Prostate gland (tissue), 2 donors: Measurements from ENCODE around the gene COL15A1. TPM values are rescaled to one million over a fixed set of nuclear protein-coding genes. Genes with fewer than 3 reads are reported as not detected.
A peak's percentile ranks its signal among the peaks of the same experiment; 100 is the strongest.

Source experiments
- DNase-seq: peaks from one replicate; pipeline ENCODE4 v3.0.0-alpha.2; 2019; ENCODE audit warnings: low spot score
- H3K27ac ChIP-seq, 2 donors: fragments of 200-600 bp; sonication (generic); 2 replicates each; pipeline ENCODE4 v1.5.1; 2017 to 2019
- H3K27me3 ChIP-seq: fragments of 200-600 bp; sonication (generic); replicated peaks from 2 replicates; pipeline ENCODE4 v1.5.1; 2019; ENCODE audit not compliant: insufficient read depth
- H3K36me3 ChIP-seq, 2 donors: fragments of 200-600 bp; sonication (generic); 1 replicate in 1 of 2; 2 replicates in 1 of 2; pipeline versions ENCODE4 v1.5.1 to v1.8.1; 2017 to 2019
- H3K4me1 ChIP-seq: fragments of 200-600 bp; sonication (generic); replicated peaks from 2 replicates; pipeline ENCODE4 v1.5.1; 2019
- H3K4me3 ChIP-seq, 2 donors: fragments of 200-600 bp; sonication (generic); 2 replicates each; pipeline ENCODE4 v1.5.1; 2017 to 2019
- H3K9me3 ChIP-seq: fragments of 200-600 bp; sonication (generic); 2 replicates; pipeline ENCODE4 v1.5.1; 2017
- CTCF ChIP-seq, 4 experiments: fragments of 200-600 bp in 2 of 4; fragments of 450-650 bp in 2 of 4; sonication (generic) in 2 of 4; IDR thresholded peaks; 1 replicate in 3 of 4; 2 replicates in 1 of 4; pipeline ENCODE4 v1.5.1; 2016 to 2019; ENCODE audit warnings: antibody characterized with exemption in 4 of 4, mild to moderate bottlenecking in 2 of 4, moderate library complexity in 2 of 4
- POLR2A ChIP-seq: fragments of 450-650 bp; IDR thresholded peaks from one replicate; pipeline ENCODE4 v1.6.1; 2016; ENCODE audit warnings: antibody characterized with exemption, mild to moderate bottlenecking
- POLR2AphosphoS5 ChIP-seq: sonication (generic); formaldehyde crosslinking; IDR thresholded peaks from one replicate; pipeline ENCODE4 v1.6.1; 2017; ENCODE audit warnings: antibody characterized with exemption
- WGBS: methylation state at CpG from one replicate; pipeline ENCODE4 v1.1.5; 2018; 5-methylcytosine and 5-hydroxymethylcytosine counted together
- intact Hi-C: fragments of 100-400 bp; cut with DNase I; formaldehyde crosslinking; loops from one replicate; pipeline ENCODE4 v1.14.2; 2022
- total RNA-seq, 2 donors: library from RNA; depleted of rRNA; stranded (reverse); fragments of >200 nt; gene quantifications; one replicate each; pipeline ENCODE4 v1.1.0, GENCODE V29; 2016

COL15A1 gene
- total RNA-seq, 2 donors from 2014 or later, result 10.3 to 79.9 TPM

GRCh38 chr9:98974994-98975712, 31.4 kb downstream of the COL15A1 start:
- DNase-seq, result peak; percentile 75
- no peaks in the 10 kb centered on the region for H3K36me3 ChIP-seq
- H3K27ac ChIP-seq, result no peak overlapping the region
- no peaks in the 10 kb centered on the region for H3K9me3 ChIP-seq
- no peaks in the 10 kb centered on the region for H3K4me1 ChIP-seq
- TF ChIP-seq POLR2A, result no peak
- TF ChIP-seq CTCF (IDR thresholded peaks at IDR 0.05), result peak; percentile 89 to 97 (median 95)
- TF ChIP-seq POLR2AphosphoS5, result peak; percentile 69
- H3K27me3 ChIP-seq, result no peaks in the 10 kb centered on the region
- H3K4me3 ChIP-seq, result no peak overlapping the region
- WGBS, result 8% methylated on average over 32 of the region's 33 CpGs
- intact Hi-C loops, result loop anchor here (2.0 kb wide), 1 partner anchor 24 kb away; no protein-coding TSS in a partner anchor

DNA sequence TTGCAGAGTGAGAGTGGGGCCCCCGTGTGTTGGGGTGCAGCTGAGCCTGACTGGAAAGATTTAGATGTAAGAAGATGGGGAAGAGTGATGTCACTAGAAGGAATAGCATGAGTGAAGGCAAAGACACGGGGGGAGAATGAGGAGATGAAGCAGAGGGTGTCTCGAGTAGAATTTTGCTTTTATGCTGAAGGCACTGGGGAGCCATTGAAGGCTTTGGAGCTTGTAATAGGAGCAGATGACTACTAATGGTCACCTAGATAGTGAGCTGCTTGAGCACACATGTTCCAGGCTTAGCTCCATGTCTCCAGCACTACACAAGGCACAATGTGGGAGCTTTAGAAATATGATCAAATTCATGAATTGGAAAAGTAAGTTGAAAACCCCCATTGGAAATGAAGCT, 32.1 kb downstream of the COL15A1 start:
- H3K4me3 ChIP-seq, result no peak overlapping the region
- no peaks in the 10 kb centered on the region for H3K27me3 ChIP-seq
- no peaks in the 10 kb centered on the region for H3K36me3 ChIP-seq
- no peaks in the 10 kb centered on the region for H3K4me1 ChIP-seq
- DNase-seq, result no peak
- H3K27ac ChIP-seq, result no peak overlapping the region
- intact Hi-C loops, result loop anchor here (2.0 kb wide), 1 partner anchor 23 kb away; no protein-coding TSS in a partner anchor
- TF ChIP-seq POLR2AphosphoS5 (no peak), CTCF (IDR thresholded peaks at IDR 0.05) (no peak), POLR2A (no peak)
- 84% methylated on average over 3 of the region's 3 CpGs for WGBS
- H3K9me3 ChIP-seq, result no peaks in the 10 kb centered on the region

- DNase-seq, result no peak
- intact Hi-C loops, result no loop called here
Observed at GRCh38 chr9:98977246-98977714, 33.6 kb downstream of the COL15A1 start.

DNA sequence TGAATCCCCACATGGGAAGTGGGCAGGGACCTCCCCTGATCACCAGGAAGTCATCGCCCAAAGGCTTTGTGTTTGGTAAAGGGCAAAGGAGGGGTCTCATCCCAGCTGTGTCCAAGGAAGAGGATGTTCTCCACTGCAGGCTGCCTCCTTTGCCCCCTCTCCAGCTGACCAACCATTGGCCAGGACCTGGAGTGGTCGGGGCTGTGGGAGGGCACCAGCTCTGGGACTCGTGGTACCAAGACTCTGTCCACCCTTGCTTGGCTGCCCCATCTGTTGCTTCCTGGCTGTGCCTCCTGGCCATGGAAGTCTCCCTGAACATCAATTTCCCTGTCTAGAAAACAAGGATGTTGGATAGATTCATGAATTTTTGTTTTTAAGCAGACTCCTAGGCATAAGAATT, 34.1 kb downstream of the COL15A1 start:
- no peak for DNase-seq
- WGBS, result 89% methylated on average over 3 of the region's 3 CpGs
- Histone ChIP-seq H3K36me3 (no peaks in the 10 kb centered on the region), H3K27me3 (no peaks in the 10 kb centered on the region), H3K4me3 (no peak overlapping the region), H3K9me3 (no peaks in the 10 kb centered on the region), H3K27ac (no peak overlapping the region), H3K4me1 (no peaks in the 10 kb centered on the region)
- no peak for TF ChIP-seq POLR2AphosphoS5
- no peak for TF ChIP-seq CTCF (IDR thresholded peaks at IDR 0.05)
- TF ChIP-seq POLR2A, result no peak
- intact Hi-C loops, result no loop called here

More at GRCh38 chr9:98977246-98977714, 33.6 kb downstream of the COL15A1 start:
- 88% methylated on average over 7 of the region's 9 CpGs for WGBS
- Histone ChIP-seq H3K27me3 (no peaks in the 10 kb centered on the region), H3K4me3 (no peak overlapping the region), H3K4me1 (no peaks in the 10 kb centered on the region), H3K36me3 (no peaks in the 10 kb centered on the region), H3K9me3 (no peaks in the 10 kb centered on the region), H3K27ac (no peak overlapping the region)
- TF ChIP-seq POLR2A (no peak), POLR2AphosphoS5 (no peak), CTCF (IDR thresholded peaks at IDR 0.05) (no peak)

DNA sequence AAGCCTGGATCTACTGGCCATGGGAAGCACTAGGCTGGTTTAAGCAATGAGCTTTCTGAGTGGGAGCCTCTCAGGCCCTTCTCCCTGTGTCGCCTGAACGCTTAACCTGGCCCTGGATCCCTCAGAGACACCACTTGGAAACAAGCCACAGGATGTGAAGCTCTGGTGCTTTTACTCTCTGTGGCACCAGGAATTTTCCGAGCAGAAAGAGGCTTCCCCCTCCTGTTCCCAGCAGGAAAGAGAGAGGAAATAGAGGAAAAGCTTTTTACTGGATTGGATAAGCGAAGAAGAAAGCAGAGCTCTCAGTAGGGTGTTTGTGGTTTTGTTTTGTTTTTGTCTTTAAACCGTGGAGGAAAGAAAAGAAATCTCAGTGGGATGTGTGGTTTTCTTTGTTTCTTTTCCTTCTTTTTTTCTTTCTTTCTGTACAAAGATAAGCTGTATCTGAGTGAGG, 34.5 kb downstream of the COL15A1 start:
- intact Hi-C loops, result no loop called here
- H3K27ac ChIP-seq, result no peak overlapping the region
- H3K9me3 ChIP-seq, result no peaks in the 10 kb centered on the region
- H3K4me3 ChIP-seq, result no peak overlapping the region
- H3K36me3 ChIP-seq, result no peaks in the 10 kb centered on the region
- no peaks in the 10 kb centered on the region for H3K4me1 ChIP-seq
- DNase-seq, result no peak
- 41% methylated on average over 5 of the region's 5 CpGs for WGBS
- no peak for TF ChIP-seq POLR2AphosphoS5
- TF ChIP-seq POLR2A, result no peak
- no peak for TF ChIP-seq CTCF (IDR thresholded peaks at IDR 0.05)
- H3K27me3 ChIP-seq, result no peaks in the 10 kb centered on the region
